H1 (cell line): ENCODE measurements around the gene RFPL1. TPM values are rescaled to one million over a fixed set of nuclear protein-coding genes. Genes with fewer than 3 reads are reported as not detected.

Source experiments
- CTCF ChIA-PET: fragments of 300-600 bp; sonication (Branson Sonifier 250); formaldehyde crosslinking; loops from one replicate; lab custom pipeline; 2021; ENCODE audit not compliant: partially characterized antibody; lab: Charles Lee
- POLR2A ChIA-PET: fragments of 300-600 bp; sonication (Branson Sonifier 250); formaldehyde crosslinking; loops from one replicate; lab custom pipeline; 2021; ENCODE audit warnings: inconsistent platforms; ENCODE audit not compliant: partially characterized antibody; lab: Charles Lee
- DNase-seq, 2 experiments: peaks; one replicate each; pipeline versions ENCODE4 v3.0.0 to v3.0.0-alpha.2; 2010 to 2022; ENCODE audit warnings: low spot score in 2 of 2, low read depth in 1 of 2, mixed read lengths in 1 of 2
- FAIRE-seq: peaks from 2 replicates; lab custom pipeline; 2011; peaks lifted over from hg19 to GRCh38; lab: Jason Lieb, UNC
- H2AFZ ChIP-seq: 2 replicates; pipeline ENCODE4 v1.8.1; 2012; ENCODE audit warnings: low read length, inconsistent platforms
- H2AK5ac ChIP-seq: 2 replicates; pipeline ENCODE4 v1.6.1; 2013; ENCODE audit warnings: low read depth, low read length
- H2BK120ac ChIP-seq: replicated peaks from 2 replicates; pipeline ENCODE3; 2013; ENCODE audit warnings: low read depth, low read length, inconsistent platforms
- H2BK12ac ChIP-seq: 2 replicates; pipeline ENCODE4 v1.6.1; 2013; ENCODE audit warnings: low read depth, low read length
- H2BK15ac ChIP-seq: 2 replicates; pipeline ENCODE4 v1.6.1; 2013; ENCODE audit warnings: low read length
- H2BK20ac ChIP-seq: 2 replicates; pipeline ENCODE4 v1.6.1; 2013; ENCODE audit warnings: low read length
- H2BK5ac ChIP-seq: 2 replicates; pipeline ENCODE4 v1.6.1; 2013; ENCODE audit warnings: low read depth, low read length
- H3K14ac ChIP-seq: 2 replicates; pipeline ENCODE4 v1.6.1; 2013; ENCODE audit warnings: inconsistent platforms; ENCODE audit not compliant: insufficient read length
- H3K18ac ChIP-seq: 2 replicates; pipeline ENCODE4 v1.6.1; 2013; ENCODE audit warnings: low read length; ENCODE audit errors: extremely low read depth
- H3K23ac ChIP-seq: 2 replicates; pipeline ENCODE4 v1.6.1; 2013; ENCODE audit warnings: inconsistent platforms; ENCODE audit not compliant: insufficient read length
- H3K23me2 ChIP-seq: 2 replicates; pipeline ENCODE4 v1.6.1; 2013; ENCODE audit warnings: low read depth, low read length
- H3K27ac ChIP-seq: 2 replicates; pipeline ENCODE4 v1.6.1; 2011; ENCODE audit warnings: low read depth, low read length, inconsistent platforms
- H3K27me3 ChIP-seq, 4 experiments: replicated peaks in 1 of 4; 1 replicate in 1 of 4; 2 replicates in 3 of 4; pipeline versions ENCODE4 v1.6.1 to v1.8.1; 2011 to 2013; ENCODE audit warnings: low read length in 3 of 4, mild to moderate bottlenecking in 3 of 4, inconsistent platforms in 2 of 4, mixed read lengths in 2 of 4, moderate library complexity in 1 of 4; ENCODE audit not compliant: control insufficient read depth in 3 of 4, insufficient read depth in 3 of 4; ENCODE audit errors: extremely low read depth in 1 of 4
- H3K36me3 ChIP-seq, 4 experiments: 2 replicates each; pipeline versions ENCODE4 v1.6.1 to v1.8.1; 2011 to 2013; ENCODE audit warnings: mild to moderate bottlenecking in 4 of 4, low read length in 3 of 4, moderate library complexity in 2 of 4, control low read depth in 1 of 4, inconsistent platforms in 1 of 4; ENCODE audit not compliant: insufficient read depth in 4 of 4, control insufficient read depth in 2 of 4
- H3K4ac ChIP-seq: replicated peaks from 2 replicates; pipeline ENCODE3; 2013; ENCODE audit warnings: low read length, low read depth, mixed read lengths, inconsistent platforms; ENCODE audit not compliant: insufficient read length
- H3K4me1 ChIP-seq, 4 experiments: replicated peaks in 1 of 4; 1 replicate in 1 of 4; 2 replicates in 3 of 4; pipeline versions ENCODE4 v1.6.1 to v1.8.1; 2011 to 2013; ENCODE audit warnings: low read length in 3 of 4, inconsistent platforms in 2 of 4, mixed read lengths in 1 of 4; ENCODE audit not compliant: insufficient read depth in 4 of 4, control insufficient read depth in 3 of 4
- H3K4me2 ChIP-seq, 2 experiments: 2 replicates each; pipeline versions ENCODE4 v1.6.1 to v1.8.1; 2011 to 2013; ENCODE audit warnings: low read depth in 2 of 2, low read length in 2 of 2, control low read depth in 1 of 2, inconsistent platforms in 1 of 2, mild to moderate bottlenecking in 1 of 2; ENCODE audit not compliant: insufficient read depth in 1 of 2
- H3K4me3 ChIP-seq, 4 experiments: fragments of 200-600, 300-600 bp in 1 of 4; sonication (generic), shearing (Covaris generic), sonication (Bioruptor Twin) in 1 of 4; 2 replicates each; pipeline versions ENCODE4 v1.5.1 to v1.8.1; 2011 to 2016; ENCODE audit warnings: low read length in 4 of 4, low read depth in 3 of 4, control low read depth in 2 of 4, inconsistent platforms in 2 of 4, mild to moderate bottlenecking in 2 of 4, mixed read lengths in 1 of 4, moderate library complexity in 1 of 4; ENCODE audit not compliant: insufficient read depth in 2 of 4; ENCODE audit errors: extremely low read depth in 1 of 4
- H3K56ac ChIP-seq: replicated peaks from 2 replicates; pipeline ENCODE3; 2013; ENCODE audit warnings: low read depth, mild to moderate bottlenecking, mixed read lengths, low read length, inconsistent platforms; ENCODE audit not compliant: insufficient read length
- H3K79me1 ChIP-seq: 2 replicates; pipeline ENCODE4 v1.6.1; 2013; ENCODE audit warnings: low read depth, low read length, control low read depth
- H3K79me2 ChIP-seq, 2 experiments: 2 replicates each; pipeline versions ENCODE4 v1.6.1 to v1.8.1; 2012 to 2013; ENCODE audit warnings: low read length in 2 of 2, mild to moderate bottlenecking in 2 of 2, inconsistent platforms in 1 of 2; ENCODE audit not compliant: insufficient read depth in 2 of 2, control insufficient read depth in 1 of 2
- H3K9ac ChIP-seq, 4 experiments: replicated peaks in 1 of 4; 1 replicate in 1 of 4; 2 replicates in 3 of 4; pipeline versions ENCODE4 v1.6.1 to v1.8.1; 2011 to 2013; ENCODE audit warnings: low read depth in 3 of 4, low read length in 3 of 4, control low read depth in 2 of 4, mild to moderate bottlenecking in 2 of 4, moderate library complexity in 2 of 4, inconsistent platforms in 1 of 4; ENCODE audit errors: extremely low read depth in 1 of 4
- H3K9me3 ChIP-seq, 2 experiments: 2 replicates each; pipeline versions ENCODE4 v1.6.1 to v1.8.1; 2012 to 2013; ENCODE audit warnings: mild to moderate bottlenecking in 2 of 2, moderate library complexity in 2 of 2, control low read depth in 1 of 2, inconsistent platforms in 1 of 2, low read depth in 1 of 2, low read length in 1 of 2, mixed read lengths in 1 of 2; ENCODE audit not compliant: insufficient read depth in 2 of 2
- H4K20me1 ChIP-seq, 2 experiments: replicated peaks in 1 of 2; 2 replicates each; pipeline versions ENCODE3 to v1.8.1; 2011 to 2013; ENCODE audit warnings: inconsistent platforms in 2 of 2, low read length in 2 of 2, mild to moderate bottlenecking in 1 of 2; ENCODE audit not compliant: insufficient read depth in 2 of 2, control insufficient read depth in 1 of 2
- H4K5ac ChIP-seq: 2 replicates; pipeline ENCODE4 v1.6.1; 2013; ENCODE audit warnings: low read length, low read depth, mixed read lengths, inconsistent platforms; ENCODE audit not compliant: insufficient read length
- H4K8ac ChIP-seq: 2 replicates; pipeline ENCODE4 v1.8.0; 2013; ENCODE audit warnings: mild to moderate bottlenecking, moderate library complexity, low read length, inconsistent platforms; ENCODE audit not compliant: insufficient read depth; ENCODE audit errors: extremely low read depth
- H4K91ac ChIP-seq: replicated peaks from 2 replicates; pipeline ENCODE3; 2013; ENCODE audit warnings: low read length, mixed read lengths, inconsistent platforms; ENCODE audit not compliant: insufficient read length
- ATF2 ChIP-seq: IDR thresholded peaks from 2 replicates; pipeline ENCODE4 v1.6.1; 2012; ENCODE audit warnings: low read length, inconsistent platforms
- CBX5 ChIP-seq: fragments of 300-800, 300-1000 bp; sonication (generic); IDR thresholded peaks from 2 replicates; pipeline ENCODE4 v1.7.1; 2016; ENCODE audit warnings: antibody characterized with exemption, low read length, low read depth
- CHD2 ChIP-seq: IDR thresholded peaks from 2 replicates; pipeline ENCODE4 v1.6.1; 2012; ENCODE audit warnings: low read length, improper control_type of control experiment
- EGR1 ChIP-seq: IDR thresholded peaks from 2 replicates; pipeline ENCODE4 v1.6.1; 2011; ENCODE audit warnings: low read depth, low read length, borderline replicate concordance
- GTF2F1 ChIP-seq: IDR thresholded peaks from 2 replicates; pipeline ENCODE4 v1.6.1; 2012; ENCODE audit warnings: low read depth, low read length, improper control_type of control experiment, borderline replicate concordance
- HDAC6 ChIP-seq: IDR thresholded peaks from one replicate; pipeline ENCODE4 v1.7.1; 2012; ENCODE audit warnings: low read depth, mild to moderate bottlenecking, inconsistent platforms, low read length, moderate library complexity
- POLR2AphosphoS5 ChIP-seq: IDR thresholded peaks from 2 replicates; pipeline ENCODE4 v1.6.1; 2011; ENCODE audit warnings: low read depth, low read length
- SIX5 ChIP-seq: IDR thresholded peaks from 2 replicates; pipeline ENCODE4 v1.6.1; 2011; ENCODE audit warnings: mild to moderate bottlenecking, low read depth, low read length
- TAF7 ChIP-seq: optimal IDR thresholded peaks from 2 replicates; pipeline ENCODE3; 2011; ENCODE audit warnings: low read depth, mild to moderate bottlenecking, inconsistent platforms, low read length, moderate library complexity, borderline replicate concordance
- TBP ChIP-seq: IDR thresholded peaks from 2 replicates; pipeline ENCODE4 v1.6.1; 2011; ENCODE audit warnings: low read depth, low read length, improper control_type of control experiment
- TCF12 ChIP-seq: IDR thresholded peaks from 2 replicates; pipeline ENCODE4 v1.6.1; 2011; ENCODE audit warnings: low read depth, mild to moderate bottlenecking, low read length
- WGBS, 2 experiments: shearing (Covaris generic) in 1 of 2; methylation state at CpG; one replicate each; pipeline versions ENCODE4 v1.1.6 to v1.1.7; 2013 to 2015; ENCODE audit warnings: low lambda C conversion rate in 2 of 2, mixed read lengths in 2 of 2, inconsistent platforms in 1 of 2, low coverage in 1 of 2, missing lambda C conversion rate in 1 of 2; ENCODE audit not compliant: insufficient replicate concordance in 2 of 2, insufficient coverage in 1 of 2, insufficient read length in 1 of 2; ENCODE audit errors: extremely low coverage in 1 of 2, missing lambda C conversion rate in 1 of 2; 5-methylcytosine and 5-hydroxymethylcytosine counted together
- polyA plus RNA-seq, 7 experiments: library from polyadenylated mRNA; depleted of rRNA in 3 of 7; stranded (reverse) in 5 of 7; unstranded in 2 of 7; fragments of >200 nt in 5 of 7; fragments of 200-250 nt in 2 of 7; gene quantifications; 1 replicate in 5 of 7; 2 replicates in 1 of 7; 4 replicates in 1 of 7; pipeline versions ENCODE4 v1.2.1 to v1.2.3, GENCODE V29; 2011 to 2013; ENCODE audit warnings: missing spikeins in 2 of 7, mixed read lengths in 2 of 7
- total RNA-seq: library from RNA; stranded (reverse); fragmentation: NEBNext Ultra II Directional; extraction: Animal tissue kit (Norgen Biotek cat#: 25700); gene quantifications from 2 replicates; pipeline ENCODE4 v1.2.1, GENCODE V29; 2021

Gene RFPL1
- total and polyA plus RNA-seq, 2 of the 8 experiments (the other 6 are each of a cell fraction or from before 2014, with no cell fraction given): not detected

GRCh38 chr22:29470159-29470855, 31.9 kb downstream of the RFPL1 start:
- H3K9ac ChIP-seq: peak overlapping the region in 2 of 4 experiments; percentile 21 to 33; a peak in 1 of 7 replicates
- H3K27me3 ChIP-seq: peaks cover 0 to 4% (median 2%) of the 10 kb centered on the region in 4 experiments; a peak in 3 of 7 replicates
- FAIRE-seq: peak; percentile 7
- TF ChIP-seq SIX5: no peak
- no peak for TF ChIP-seq CHD2
- TF ChIP-seq GTF2F1: no peak
- no peak for TF ChIP-seq TCF12
- TF ChIP-seq TAF7: no peak
- TF ChIP-seq HDAC6: no peak
- no peak for TF ChIP-seq ATF2
- TF ChIP-seq TBP: peak; percentile 83; the same call in 1 of the 2 replicates
- no peak for TF ChIP-seq EGR1
- no peak for TF ChIP-seq POLR2AphosphoS5
- TF ChIP-seq CBX5: no peak

More at GRCh38 chr22:29470159-29470855, 31.9 kb downstream of the RFPL1 start:
- peaks cover 7% of the 10 kb centered on the region; the same call in 1 of the 2 replicates for H3K23me2 ChIP-seq
- H2AK5ac ChIP-seq: no peak overlapping the region
- H2AFZ ChIP-seq: peak overlapping the region; percentile 92
- H3K4me3 ChIP-seq: peak overlapping the region; percentile 38 to 69 (median 50)
- ChIA-PET CTCF (interaction anchor here (0.6 to 5.4 kb wide), 21 partner anchors 9 to 436 kb away, joined by 3 to 42 read pairs (median 4); partner anchors contain the start of gene NEFH), POLR2A (interaction anchor here (1.3 to 6.0 kb wide), 5 partner anchors 9 to 204 kb away, joined by 3 to 36 read pairs (median 4); partner anchors contain the start of gene NEFH)
- no peak overlapping the region for H3K4ac ChIP-seq
- WGBS, 2 experiments: 12% methylated on average over 52 of the region's 54 CpGs; no CpG with 5 or more reads in 1 of the 2 experiments
- H4K91ac ChIP-seq: peak overlapping the region; percentile 30
- H3K23ac ChIP-seq: no peak overlapping the region
- H2BK20ac ChIP-seq: no peak overlapping the region
- no peak overlapping the region; the same call in 1 of the 2 replicates for H4K8ac ChIP-seq
- H3K9me3 ChIP-seq: no peaks in the 10 kb centered on the region
- H3K4me1 ChIP-seq: peaks cover 0 to 6% (median 3%) of the 10 kb centered on the region in 4 experiments; a peak in 3 of 7 replicates
- H3K18ac ChIP-seq: no peak overlapping the region; the same call in 1 of the 2 replicates
- no peak overlapping the region for H2BK12ac ChIP-seq
- peak overlapping the region; percentile 38 for H4K5ac ChIP-seq
- no peaks in the 10 kb centered on the region for H4K20me1 ChIP-seq
- H3K4me2 ChIP-seq: peak overlapping the region; percentile 87 to 92
- H3K14ac ChIP-seq: no peak overlapping the region
- no peak overlapping the region for H3K27ac ChIP-seq
- H3K56ac ChIP-seq: no peak overlapping the region
- no peaks in the 10 kb centered on the region for H3K79me2 ChIP-seq
- H3K36me3 ChIP-seq: no peaks in the 10 kb centered on the region
- DNase-seq: peak; percentile 81 to 99
- H3K79me1 ChIP-seq: no peaks in the 10 kb centered on the region
- no peak overlapping the region; the same call in 1 of the 2 replicates for H2BK5ac ChIP-seq
- no peak overlapping the region for H2BK120ac ChIP-seq
- no peak overlapping the region for H2BK15ac ChIP-seq
